Uterus (tissue), 4 donors: Measurements from ENCODE around the gene DQX1. TPM values are rescaled to one million over a fixed set of nuclear protein-coding genes. Genes with fewer than 3 reads are reported as not detected.
"Not testable (repeated sequence)": the region's sequence is repeated elsewhere in the genome, so short reads cannot be mapped to it uniquely, and the experiment has no call there.

ENCODE experiments used
- DNase-seq, 2 donors: peaks; one replicate each; pipeline ENCODE4 v3.0.0-alpha.2; 2019 to 2020
- H3K27ac ChIP-seq, 2 donors: fragments of 200-600 bp; sonication (generic); 1 replicate in 1 of 2; 2 replicates in 1 of 2; pipeline ENCODE4 v1.5.1; 2016 to 2018
- H3K27me3 ChIP-seq, 2 donors: fragments of 200-600 bp; sonication (generic); one replicate each; pipeline ENCODE4 v1.5.1; 2018 to 2019; ENCODE audit warnings: control low read depth in 1 of 2
- H3K36me3 ChIP-seq, 2 donors: fragments of 200-600 bp; sonication (generic); one replicate each; pipeline ENCODE4 v1.5.1; 2019; ENCODE audit warnings: control low read depth in 1 of 2
- H3K4me1 ChIP-seq, 2 donors: fragments of 200-600 bp; sonication (generic); one replicate each; pipeline ENCODE4 v1.5.1; 2018 to 2019; ENCODE audit warnings: control low read depth in 1 of 2
- H3K4me3 ChIP-seq, 2 donors: fragments of 200-600 bp; sonication (generic); 1 replicate in 1 of 2; 2 replicates in 1 of 2; pipeline ENCODE4 v1.5.1; 2018 to 2019; ENCODE audit warnings: mild to moderate bottlenecking in 1 of 2
- H3K9me3 ChIP-seq, 2 donors: fragments of 200-600 bp; sonication (generic); one replicate each; pipeline ENCODE4 v1.5.1; 2019; ENCODE audit warnings: control low read depth in 1 of 2
- POLR2A ChIP-seq, 2 donors: fragments of 450-650 bp; IDR thresholded peaks; one replicate each; pipeline ENCODE4 v1.6.1; 2016; ENCODE audit warnings: antibody characterized with exemption in 2 of 2, mild to moderate bottlenecking in 1 of 2, moderate library complexity in 1 of 2
- intact Hi-C: fragments of 100-400 bp; cut with DNase I; formaldehyde crosslinking; loops from one replicate; pipeline ENCODE4 v1.15.1; 2023; ENCODE audit warnings: low total_unique reads
- total RNA-seq, 4 donors: library from RNA; depleted of rRNA in 3 of 4; stranded (reverse); fragments of >200 nt in 3 of 4; gene quantifications; one replicate each; pipeline versions ENCODE4 v1.1.0 to v1.2.4, GENCODE V29; 2014 to 2023
- TF ChIP-seq, protein P1 (sequence below), 4 experiments: fragments of 200-600 bp in 2 of 4; fragments of 450-650 bp in 2 of 4; sonication (generic) in 2 of 4; IDR thresholded peaks; one replicate each; pipeline ENCODE4 v1.5.1; 2016 to 2019; ENCODE audit warnings: antibody characterized with exemption in 4 of 4, mild to moderate bottlenecking in 2 of 4, moderate library complexity in 1 of 4
- donor health status: DM: yes; HTN: yes; CAD: no.

DQX1 gene
- total RNA-seq, 4 donors from 2014 or later = not detected

DNA sequence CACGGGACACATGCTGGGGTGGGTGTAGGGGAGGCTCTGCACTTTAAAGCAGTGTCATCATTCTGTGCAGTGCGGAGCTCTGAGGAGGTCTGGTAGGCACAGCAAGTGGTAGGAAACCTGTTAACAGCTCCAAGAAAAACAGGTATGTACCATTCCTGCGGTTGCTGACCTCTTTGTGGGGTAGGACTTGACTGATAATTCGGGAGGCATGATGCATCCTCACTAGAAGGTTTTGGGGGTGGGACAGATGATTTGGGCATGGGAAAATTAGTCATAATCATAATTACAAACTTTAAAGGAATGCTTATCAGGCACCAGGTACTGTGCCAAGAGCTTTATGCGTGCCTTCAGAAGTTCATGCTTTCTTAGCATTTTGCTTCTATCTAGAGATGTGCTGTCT lies 38.2 kb upstream of the DQX1 start:
- no peaks in the 10 kb centered on the region for H3K4me1 ChIP-seq
- DNase-seq = no peak
- TF ChIP-seq, protein P1, sequence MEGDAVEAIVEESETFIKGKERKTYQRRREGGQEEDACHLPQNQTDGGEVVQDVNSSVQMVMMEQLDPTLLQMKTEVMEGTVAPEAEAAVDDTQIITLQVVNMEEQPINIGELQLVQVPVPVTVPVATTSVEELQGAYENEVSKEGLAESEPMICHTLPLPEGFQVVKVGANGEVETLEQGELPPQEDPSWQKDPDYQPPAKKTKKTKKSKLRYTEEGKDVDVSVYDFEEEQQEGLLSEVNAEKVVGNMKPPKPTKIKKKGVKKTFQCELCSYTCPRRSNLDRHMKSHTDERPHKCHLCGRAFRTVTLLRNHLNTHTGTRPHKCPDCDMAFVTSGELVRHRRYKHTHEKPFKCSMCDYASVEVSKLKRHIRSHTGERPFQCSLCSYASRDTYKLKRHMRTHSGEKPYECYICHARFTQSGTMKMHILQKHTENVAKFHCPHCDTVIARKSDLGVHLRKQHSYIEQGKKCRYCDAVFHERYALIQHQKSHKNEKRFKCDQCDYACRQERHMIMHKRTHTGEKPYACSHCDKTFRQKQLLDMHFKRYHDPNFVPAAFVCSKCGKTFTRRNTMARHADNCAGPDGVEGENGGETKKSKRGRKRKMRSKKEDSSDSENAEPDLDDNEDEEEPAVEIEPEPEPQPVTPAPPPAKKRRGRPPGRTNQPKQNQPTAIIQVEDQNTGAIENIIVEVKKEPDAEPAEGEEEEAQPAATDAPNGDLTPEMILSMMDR (IDR thresholded peaks at IDR 0.05) = no peak
- TF ChIP-seq POLR2A (IDR thresholded peaks at IDR 0.05) = no peak
- H3K27me3 ChIP-seq = no peaks in the 10 kb centered on the region
- no peaks in the 10 kb centered on the region for H3K36me3 ChIP-seq
- no peaks in the 10 kb centered on the region for H3K9me3 ChIP-seq
- intact Hi-C loops = no loop called here
- H3K27ac ChIP-seq = no peak overlapping the region
- H3K4me3 ChIP-seq = no peak overlapping the region

DNA sequence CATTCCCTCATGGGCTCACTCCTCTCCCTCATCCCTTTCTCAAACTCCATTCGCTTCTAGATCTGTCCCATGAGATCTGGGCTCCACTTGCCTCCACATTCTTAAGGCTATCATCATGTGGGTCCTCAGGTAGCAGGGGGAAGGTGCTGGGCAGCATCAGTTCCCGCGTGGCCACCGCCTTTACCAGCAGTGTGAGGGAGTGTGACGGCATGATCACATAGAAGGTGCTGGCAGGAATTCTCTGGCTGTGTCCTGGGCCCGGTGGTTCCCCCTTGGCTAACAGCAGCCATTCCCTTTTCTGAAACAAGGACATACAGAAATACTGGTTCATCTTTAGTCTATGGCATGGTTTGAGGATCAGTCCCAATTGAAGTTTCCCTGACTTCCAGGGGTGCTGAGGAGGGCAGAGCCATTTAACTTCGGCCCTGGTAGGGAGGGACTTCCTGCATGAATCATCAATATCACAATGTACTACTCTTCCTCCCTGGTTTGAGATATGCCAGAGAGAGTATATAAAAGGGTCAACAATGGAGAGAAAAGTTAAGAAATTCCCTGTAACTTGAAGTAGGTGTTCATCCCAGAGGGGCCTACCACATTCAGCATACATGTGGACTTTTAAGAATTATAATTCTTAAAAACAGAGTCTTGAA lies 36.2 kb upstream of the DQX1 start:
- Histone ChIP-seq H3K27me3 (no peaks in the 10 kb centered on the region), H3K4me1 (no peaks in the 10 kb centered on the region), H3K9me3 (no peaks in the 10 kb centered on the region), H3K36me3 (no peaks in the 10 kb centered on the region), H3K27ac (no peak overlapping the region), H3K4me3 (no peak overlapping the region)
- intact Hi-C loops = no loop called here
- DNase-seq = no peak
- TF ChIP-seq POLR2A (IDR thresholded peaks at IDR 0.05) = no peak
- TF ChIP-seq, protein P1 (IDR thresholded peaks at IDR 0.05) = no peak

DNA sequence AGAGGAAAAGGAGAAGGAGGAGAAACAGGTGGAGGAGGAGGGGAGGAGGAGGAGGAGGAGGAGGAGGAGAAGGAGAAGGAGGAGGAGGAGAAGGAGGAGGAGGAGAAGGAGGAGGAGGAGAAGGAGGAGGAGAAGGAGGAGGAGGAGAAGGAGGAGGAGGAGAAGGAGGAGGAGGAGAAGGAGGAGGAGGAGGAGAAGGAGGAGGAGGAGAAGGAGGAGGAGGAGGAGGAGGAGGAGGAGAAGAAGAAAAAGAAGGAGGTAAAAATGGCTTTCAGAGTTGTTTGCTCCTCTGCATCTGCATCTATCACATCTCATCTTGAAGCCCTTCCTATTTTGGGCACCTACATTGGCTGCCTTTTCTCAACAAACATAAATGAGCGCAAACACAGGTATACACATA lies 35.0 kb upstream of the DQX1 start:
- H3K36me3 ChIP-seq, H3K27ac ChIP-seq, H3K27me3 ChIP-seq, H3K4me1 ChIP-seq, H3K9me3 ChIP-seq, DNase-seq, H3K4me3 ChIP-seq, intact Hi-C loops: not testable (repeated sequence)

DNA sequence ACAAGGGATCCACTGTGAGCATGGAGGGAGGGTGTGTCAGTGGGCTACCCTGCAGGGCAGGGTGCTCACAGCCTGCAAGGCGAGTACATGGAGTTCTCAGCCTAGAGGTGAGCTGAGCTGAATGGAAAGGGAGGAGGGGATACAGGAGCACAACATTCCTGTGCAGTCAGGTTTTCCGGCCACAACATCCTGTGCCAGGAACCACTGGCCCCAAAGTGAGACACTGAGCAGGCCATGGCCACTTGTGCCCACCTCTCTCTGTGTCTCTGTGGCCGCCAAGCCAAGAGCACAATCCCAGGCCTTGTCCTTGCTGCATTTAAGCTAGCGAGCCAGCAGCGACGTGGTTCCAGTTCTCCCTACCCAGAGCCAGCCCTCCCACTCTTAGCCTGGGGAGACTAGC lies 34.6 kb upstream of the DQX1 start:
- no peak for TF ChIP-seq POLR2A (IDR thresholded peaks at IDR 0.05)
- TF ChIP-seq, protein P1 (IDR thresholded peaks at IDR 0.05) = no peak
- DNase-seq = no peak
- no peaks in the 10 kb centered on the region for H3K36me3 ChIP-seq
- no peak overlapping the region for H3K4me3 ChIP-seq
- no peaks in the 10 kb centered on the region for H3K9me3 ChIP-seq
- no peaks in the 10 kb centered on the region for H3K4me1 ChIP-seq
- no peaks in the 10 kb centered on the region for H3K27me3 ChIP-seq
- intact Hi-C loops = no loop called here
- no peak overlapping the region for H3K27ac ChIP-seq

DNA sequence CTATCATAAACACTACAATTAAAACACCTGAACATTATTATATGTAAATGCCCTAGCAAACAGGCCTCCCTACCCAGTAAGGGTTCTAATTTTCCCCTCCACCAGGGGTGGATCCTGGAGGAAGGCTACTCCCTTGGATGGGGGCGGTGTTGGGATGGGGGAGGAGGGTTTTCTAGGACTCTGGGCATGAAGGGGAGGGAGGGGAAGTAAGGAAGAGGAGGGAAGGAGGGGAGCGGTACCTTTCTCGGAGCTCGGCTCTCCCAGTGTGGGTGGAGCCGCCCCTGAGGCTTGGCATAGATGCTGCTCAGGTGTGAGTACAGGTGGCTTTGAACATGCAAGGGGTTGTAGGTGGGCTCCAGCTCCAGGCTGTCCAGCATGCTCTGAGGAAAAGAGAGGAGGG lies 33.9 kb upstream of the DQX1 start:
- intact Hi-C loops = no loop called here
- Histone ChIP-seq H3K27me3 (no peaks in the 10 kb centered on the region), H3K36me3 (no peaks in the 10 kb centered on the region), H3K9me3 (no peaks in the 10 kb centered on the region), H3K27ac (no peak overlapping the region), H3K4me3 (no peak overlapping the region), H3K4me1 (peaks cover 0 to 3% of the 10 kb centered on the region in 2 donors)
- TF ChIP-seq, protein P1 (IDR thresholded peaks at IDR 0.05) = no peak
- no peak for TF ChIP-seq POLR2A (IDR thresholded peaks at IDR 0.05)
- DNase-seq = no peak
